H1 (cell line): Measurements from ENCODE around the gene NDUFA6. TPM values are rescaled to one million over a fixed set of nuclear protein-coding genes. Genes with fewer than 3 reads are reported as not detected.

Experiments used
- CTCF ChIA-PET: fragments of 300-600 bp; sonication (Branson Sonifier 250); formaldehyde crosslinking; loops from one replicate; lab custom pipeline; 2021; ENCODE audit not compliant: partially characterized antibody; lab: Charles Lee
- POLR2A ChIA-PET: fragments of 300-600 bp; sonication (Branson Sonifier 250); formaldehyde crosslinking; loops from one replicate; lab custom pipeline; 2021; ENCODE audit warnings: inconsistent platforms; ENCODE audit not compliant: partially characterized antibody; lab: Charles Lee
- DNase-seq, 2 experiments: peaks; one replicate each; pipeline versions ENCODE4 v3.0.0 to v3.0.0-alpha.2; 2010 to 2022; ENCODE audit warnings: low spot score in 2 of 2, low read depth in 1 of 2, mixed read lengths in 1 of 2
- FAIRE-seq: peaks from 2 replicates; lab custom pipeline; 2011; peaks lifted over from hg19 to GRCh38; lab: Jason Lieb, UNC
- H2AFZ ChIP-seq: 2 replicates; pipeline ENCODE4 v1.8.1; 2012; ENCODE audit warnings: low read length, inconsistent platforms
- H2AK5ac ChIP-seq: 2 replicates; pipeline ENCODE4 v1.6.1; 2013; ENCODE audit warnings: low read depth, low read length
- H2BK120ac ChIP-seq: replicated peaks from 2 replicates; pipeline ENCODE3; 2013; ENCODE audit warnings: low read depth, low read length, inconsistent platforms
- H2BK12ac ChIP-seq: 2 replicates; pipeline ENCODE4 v1.6.1; 2013; ENCODE audit warnings: low read depth, low read length
- H2BK15ac ChIP-seq: 2 replicates; pipeline ENCODE4 v1.6.1; 2013; ENCODE audit warnings: low read length
- H2BK20ac ChIP-seq: 2 replicates; pipeline ENCODE4 v1.6.1; 2013; ENCODE audit warnings: low read length
- H2BK5ac ChIP-seq: 2 replicates; pipeline ENCODE4 v1.6.1; 2013; ENCODE audit warnings: low read depth, low read length
- H3K14ac ChIP-seq: 2 replicates; pipeline ENCODE4 v1.6.1; 2013; ENCODE audit warnings: inconsistent platforms; ENCODE audit not compliant: insufficient read length
- H3K18ac ChIP-seq: 2 replicates; pipeline ENCODE4 v1.6.1; 2013; ENCODE audit warnings: low read length; ENCODE audit errors: extremely low read depth
- H3K23ac ChIP-seq: 2 replicates; pipeline ENCODE4 v1.6.1; 2013; ENCODE audit warnings: inconsistent platforms; ENCODE audit not compliant: insufficient read length
- H3K23me2 ChIP-seq: 2 replicates; pipeline ENCODE4 v1.6.1; 2013; ENCODE audit warnings: low read depth, low read length
- H3K27ac ChIP-seq: 2 replicates; pipeline ENCODE4 v1.6.1; 2011; ENCODE audit warnings: low read depth, low read length, inconsistent platforms
- H3K27me3 ChIP-seq, 4 experiments: replicated peaks in 1 of 4; 1 replicate in 1 of 4; 2 replicates in 3 of 4; pipeline versions ENCODE4 v1.6.1 to v1.8.1; 2011 to 2013; ENCODE audit warnings: low read length in 3 of 4, mild to moderate bottlenecking in 3 of 4, inconsistent platforms in 2 of 4, mixed read lengths in 2 of 4, moderate library complexity in 1 of 4; ENCODE audit not compliant: control insufficient read depth in 3 of 4, insufficient read depth in 3 of 4; ENCODE audit errors: extremely low read depth in 1 of 4
- H3K36me3 ChIP-seq, 4 experiments: 2 replicates each; pipeline versions ENCODE4 v1.6.1 to v1.8.1; 2011 to 2013; ENCODE audit warnings: mild to moderate bottlenecking in 4 of 4, low read length in 3 of 4, moderate library complexity in 2 of 4, control low read depth in 1 of 4, inconsistent platforms in 1 of 4; ENCODE audit not compliant: insufficient read depth in 4 of 4, control insufficient read depth in 2 of 4
- H3K4ac ChIP-seq: replicated peaks from 2 replicates; pipeline ENCODE3; 2013; ENCODE audit warnings: low read length, low read depth, mixed read lengths, inconsistent platforms; ENCODE audit not compliant: insufficient read length
- H3K4me1 ChIP-seq, 4 experiments: replicated peaks in 1 of 4; 1 replicate in 1 of 4; 2 replicates in 3 of 4; pipeline versions ENCODE4 v1.6.1 to v1.8.1; 2011 to 2013; ENCODE audit warnings: low read length in 3 of 4, inconsistent platforms in 2 of 4, mixed read lengths in 1 of 4; ENCODE audit not compliant: insufficient read depth in 4 of 4, control insufficient read depth in 3 of 4
- H3K4me2 ChIP-seq, 2 experiments: 2 replicates each; pipeline versions ENCODE4 v1.6.1 to v1.8.1; 2011 to 2013; ENCODE audit warnings: low read depth in 2 of 2, low read length in 2 of 2, control low read depth in 1 of 2, inconsistent platforms in 1 of 2, mild to moderate bottlenecking in 1 of 2; ENCODE audit not compliant: insufficient read depth in 1 of 2
- H3K4me3 ChIP-seq, 4 experiments: fragments of 200-600, 300-600 bp in 1 of 4; sonication (generic), shearing (Covaris generic), sonication (Bioruptor Twin) in 1 of 4; 2 replicates each; pipeline versions ENCODE4 v1.5.1 to v1.8.1; 2011 to 2016; ENCODE audit warnings: low read length in 4 of 4, low read depth in 3 of 4, control low read depth in 2 of 4, inconsistent platforms in 2 of 4, mild to moderate bottlenecking in 2 of 4, mixed read lengths in 1 of 4, moderate library complexity in 1 of 4; ENCODE audit not compliant: insufficient read depth in 2 of 4; ENCODE audit errors: extremely low read depth in 1 of 4
- H3K56ac ChIP-seq: replicated peaks from 2 replicates; pipeline ENCODE3; 2013; ENCODE audit warnings: low read depth, mild to moderate bottlenecking, mixed read lengths, low read length, inconsistent platforms; ENCODE audit not compliant: insufficient read length
- H3K79me1 ChIP-seq: 2 replicates; pipeline ENCODE4 v1.6.1; 2013; ENCODE audit warnings: low read depth, low read length, control low read depth
- H3K79me2 ChIP-seq, 2 experiments: 2 replicates each; pipeline versions ENCODE4 v1.6.1 to v1.8.1; 2012 to 2013; ENCODE audit warnings: low read length in 2 of 2, mild to moderate bottlenecking in 2 of 2, inconsistent platforms in 1 of 2; ENCODE audit not compliant: insufficient read depth in 2 of 2, control insufficient read depth in 1 of 2
- H3K9ac ChIP-seq, 4 experiments: replicated peaks in 1 of 4; 1 replicate in 1 of 4; 2 replicates in 3 of 4; pipeline versions ENCODE4 v1.6.1 to v1.8.1; 2011 to 2013; ENCODE audit warnings: low read depth in 3 of 4, low read length in 3 of 4, control low read depth in 2 of 4, mild to moderate bottlenecking in 2 of 4, moderate library complexity in 2 of 4, inconsistent platforms in 1 of 4; ENCODE audit errors: extremely low read depth in 1 of 4
- H3K9me3 ChIP-seq, 2 experiments: 2 replicates each; pipeline versions ENCODE4 v1.6.1 to v1.8.1; 2012 to 2013; ENCODE audit warnings: mild to moderate bottlenecking in 2 of 2, moderate library complexity in 2 of 2, control low read depth in 1 of 2, inconsistent platforms in 1 of 2, low read depth in 1 of 2, low read length in 1 of 2, mixed read lengths in 1 of 2; ENCODE audit not compliant: insufficient read depth in 2 of 2
- H4K20me1 ChIP-seq, 2 experiments: replicated peaks in 1 of 2; 2 replicates each; pipeline versions ENCODE3 to v1.8.1; 2011 to 2013; ENCODE audit warnings: inconsistent platforms in 2 of 2, low read length in 2 of 2, mild to moderate bottlenecking in 1 of 2; ENCODE audit not compliant: insufficient read depth in 2 of 2, control insufficient read depth in 1 of 2
- H4K5ac ChIP-seq: 2 replicates; pipeline ENCODE4 v1.6.1; 2013; ENCODE audit warnings: low read length, low read depth, mixed read lengths, inconsistent platforms; ENCODE audit not compliant: insufficient read length
- H4K8ac ChIP-seq: 2 replicates; pipeline ENCODE4 v1.8.0; 2013; ENCODE audit warnings: mild to moderate bottlenecking, moderate library complexity, low read length, inconsistent platforms; ENCODE audit not compliant: insufficient read depth; ENCODE audit errors: extremely low read depth
- H4K91ac ChIP-seq: replicated peaks from 2 replicates; pipeline ENCODE3; 2013; ENCODE audit warnings: low read length, mixed read lengths, inconsistent platforms; ENCODE audit not compliant: insufficient read length
- HDAC6 ChIP-seq: IDR thresholded peaks from one replicate; pipeline ENCODE4 v1.7.1; 2012; ENCODE audit warnings: low read depth, mild to moderate bottlenecking, inconsistent platforms, low read length, moderate library complexity
- JUN ChIP-seq: IDR thresholded peaks from 2 replicates; pipeline ENCODE4 v1.6.1; 2011; ENCODE audit warnings: low read depth, mild to moderate bottlenecking, improper control_type of control experiment, low read length
- POLR2A ChIP-seq, 2 experiments: IDR thresholded peaks; 1 replicate in 1 of 2; 2 replicates in 1 of 2; pipeline ENCODE4 v1.6.1; 2011; ENCODE audit warnings: low read depth in 2 of 2, low read length in 2 of 2, mild to moderate bottlenecking in 2 of 2; ENCODE audit errors: control extremely low read depth in 1 of 2
- WGBS, 2 experiments: shearing (Covaris generic) in 1 of 2; methylation state at CpG; one replicate each; pipeline versions ENCODE4 v1.1.6 to v1.1.7; 2013 to 2015; ENCODE audit warnings: low lambda C conversion rate in 2 of 2, mixed read lengths in 2 of 2, inconsistent platforms in 1 of 2, low coverage in 1 of 2, missing lambda C conversion rate in 1 of 2; ENCODE audit not compliant: insufficient replicate concordance in 2 of 2, insufficient coverage in 1 of 2, insufficient read length in 1 of 2; ENCODE audit errors: extremely low coverage in 1 of 2, missing lambda C conversion rate in 1 of 2; 5-methylcytosine and 5-hydroxymethylcytosine counted together
- polyA plus RNA-seq, 7 experiments: library from polyadenylated mRNA; depleted of rRNA in 3 of 7; stranded (reverse) in 5 of 7; unstranded in 2 of 7; fragments of >200 nt in 5 of 7; fragments of 200-250 nt in 2 of 7; gene quantifications; 1 replicate in 5 of 7; 2 replicates in 1 of 7; 4 replicates in 1 of 7; pipeline versions ENCODE4 v1.2.1 to v1.2.3, GENCODE V29; 2011 to 2013; ENCODE audit warnings: missing spikeins in 2 of 7, mixed read lengths in 2 of 7
- total RNA-seq: library from RNA; stranded (reverse); fragmentation: NEBNext Ultra II Directional; extraction: Animal tissue kit (Norgen Biotek cat#: 25700); gene quantifications from 2 replicates; pipeline ENCODE4 v1.2.1, GENCODE V29; 2021
- TF ChIP-seq, protein P1 (sequence below): IDR thresholded peaks from 2 replicates; pipeline ENCODE4 v1.6.1; 2012; ENCODE audit warnings: inconsistent platforms

Gene NDUFA6
- total and polyA plus RNA-seq, 2 of the 8 experiments (the other 6 are each of a cell fraction or from before 2014, with no cell fraction given), result 76.2 to 105 TPM

DNA sequence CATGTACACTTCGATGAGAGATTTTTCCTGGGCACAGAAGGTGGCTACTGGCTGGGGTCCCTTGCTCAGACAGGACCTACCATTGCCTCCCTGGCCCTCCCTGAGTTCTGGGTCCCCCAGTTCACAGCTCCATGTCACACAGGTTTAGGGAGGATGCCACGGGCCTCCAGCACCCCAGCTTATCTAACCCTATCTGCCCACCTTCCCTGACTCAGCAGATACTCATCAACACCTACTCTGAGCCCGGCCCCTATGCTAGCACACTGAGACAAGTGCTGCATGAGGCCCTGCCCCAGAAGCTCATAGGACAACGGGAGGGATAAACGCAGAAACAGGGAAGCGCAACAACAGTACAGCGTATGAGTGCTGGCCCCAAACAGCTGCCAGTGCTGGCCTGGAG is 29.5 kb downstream of the NDUFA6 start:
- H3K18ac ChIP-seq, result no peak overlapping the region
- H3K9me3 ChIP-seq, result peaks cover 7 to 8% of the 10 kb centered on the region in 2 experiments; a peak in 2 of 4 replicates
- H4K91ac ChIP-seq, result no peak overlapping the region
- no peak overlapping the region; the same call in 1 of the 2 replicates for H2BK5ac ChIP-seq
- no peak overlapping the region for H2AFZ ChIP-seq
- no peak overlapping the region for H2AK5ac ChIP-seq
- H3K36me3 ChIP-seq, result peaks cover 0 to 10% (median 6%) of the 10 kb centered on the region in 4 experiments; a peak in 4 of 8 replicates
- H3K4ac ChIP-seq, result no peak overlapping the region
- peak in 1 of 2 experiments; percentile 20 for DNase-seq
- H4K5ac ChIP-seq, result no peak overlapping the region
- H3K4me2 ChIP-seq, result no peak overlapping the region
- H2BK15ac ChIP-seq, result no peak overlapping the region
- TF ChIP-seq, protein P1, sequence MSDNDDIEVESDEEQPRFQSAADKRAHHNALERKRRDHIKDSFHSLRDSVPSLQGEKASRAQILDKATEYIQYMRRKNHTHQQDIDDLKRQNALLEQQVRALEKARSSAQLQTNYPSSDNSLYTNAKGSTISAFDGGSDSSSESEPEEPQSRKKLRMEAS, result no peak
- TF ChIP-seq POLR2A (IDR thresholded peaks at IDR 0.05; ENCODE audit: control extremely low read depth in 1 of 2, low read depth in 2 of 2, low read length in 2 of 2) (no peak), HDAC6 (no peak), JUN (no peak)
- TF ChIP-seq, all 59 proteins: peak for 0
- POLR2A ChIA-PET, result interaction anchor here (0.9 to 1.5 kb wide), 4 partner anchors 8 to 133 kb away, joined by 3 to 5 read pairs (median 3); no protein-coding TSS in a partner anchor
- Histone ChIP-seq H3K79me2 (no peaks in the 10 kb centered on the region), H3K79me1 (no peaks in the 10 kb centered on the region), H3K23ac (no peak overlapping the region), H3K27me3 (no peaks in the 10 kb centered on the region), H2BK20ac (no peak overlapping the region), H3K56ac (no peak overlapping the region), H2BK12ac (no peak overlapping the region), H4K8ac (no peak overlapping the region), H3K14ac (no peak overlapping the region), H3K9ac (no peak overlapping the region), H3K23me2 (no peaks in the 10 kb centered on the region), H3K27ac (no peak overlapping the region), H3K4me1 (peaks cover 0 to 12% (median 8%) of the 10 kb centered on the region in 4 experiments; a peak in 4 of 7 replicates), H3K4me3 (no peak overlapping the region), H2BK120ac (no peak overlapping the region), H4K20me1 (peaks cover 0 to 3% of the 10 kb centered on the region in 2 experiments)
- FAIRE-seq, result no peak
- CTCF ChIA-PET, result interaction anchor here (1.0 to 1.4 kb wide), 2 partner anchors 52 to 95 kb away, joined by 3 to 4 read pairs; no protein-coding TSS in a partner anchor
- 92% methylated on average over 7 of the region's 7 CpGs; no CpG with 5 or more reads in 1 of the 2 experiments for WGBS, 2 experiments
